Neural progenitor cell (in vitro differentiated cells): Measurements from ENCODE around the gene KPNA2. TPM values are rescaled to one million over a fixed set of nuclear protein-coding genes. Genes with fewer than 3 reads are reported as not detected.
"Not testable (repeated sequence)": the region's sequence is repeated elsewhere in the genome, so short reads cannot be mapped to it uniquely, and the experiment has no call there.

Experiments
- DNase-seq: peaks from one replicate; pipeline ENCODE4 v3.0.0-alpha.2; 2016; ENCODE audit warnings: low spot score
- H2AFZ ChIP-seq: fragments of 200-600 bp; sonication (generic); replicated peaks from 2 replicates; pipeline ENCODE4 v1.6.1; 2016; ENCODE audit warnings: antibody characterized with exemption
- H3F3A ChIP-seq: fragments of 200-600 bp; sonication (generic); 2 replicates; pipeline ENCODE4 v1.6.1; 2016; ENCODE audit warnings: antibody characterized with exemption, low read depth
- H3K27ac ChIP-seq: fragments of 200-600 bp; sonication (generic); 2 replicates; pipeline ENCODE4 v1.5.1; 2016; ENCODE audit warnings: mild to moderate bottlenecking
- H3K27me3 ChIP-seq: fragments of 200-600 bp; sonication (generic); 2 replicates; pipeline ENCODE4 v1.6.1; 2016; ENCODE audit warnings: mild to moderate bottlenecking, moderate library complexity
- H3K36me3 ChIP-seq: fragments of 200-600 bp; sonication (generic); 2 replicates; pipeline ENCODE4 v1.5.1; 2016
- H3K4me1 ChIP-seq: fragments of 200-600 bp; sonication (generic); 2 replicates; pipeline ENCODE4 v1.6.1; 2016; ENCODE audit warnings: mixed run types
- H3K4me2 ChIP-seq: fragments of 200-600 bp; sonication (generic); 2 replicates; pipeline ENCODE4 v1.6.1; 2016
- H3K4me3 ChIP-seq: fragments of 200-600 bp; sonication (generic); 2 replicates; pipeline ENCODE4 v1.5.1; 2016
- H3K79me2 ChIP-seq: fragments of 200-600 bp; sonication (generic); 2 replicates; pipeline ENCODE4 v1.6.1; 2016; ENCODE audit warnings: low read depth
- H3K9ac ChIP-seq: fragments of 200-600 bp; sonication (generic); 2 replicates; pipeline ENCODE4 v1.6.1; 2016
- H3K9me3 ChIP-seq: fragments of 200-600 bp; sonication (generic); 2 replicates; pipeline ENCODE4 v1.5.1; 2016; ENCODE audit warnings: low read depth
- H4K20me1 ChIP-seq: fragments of 200-600 bp; sonication (generic); 2 replicates; pipeline ENCODE4 v1.6.1; 2016; ENCODE audit warnings: low read depth
- H3K27ac Mint-ChIP-seq: 3 replicates; pipeline ENCODE4 v1.8.0; 2021; ENCODE audit warnings: mixed read lengths
- H3K27me3 Mint-ChIP-seq: 2 replicates; pipeline ENCODE4 v1.8.0; 2022; ENCODE audit warnings: low read depth, mild to moderate bottlenecking, inconsistent platforms, moderate library complexity, mixed read lengths; ENCODE audit not compliant: insufficient read depth
- H3K36me3 Mint-ChIP-seq: 3 replicates; pipeline ENCODE4 v1.8.0; 2021; ENCODE audit warnings: mixed read lengths
- H3K4me1 Mint-ChIP-seq: 3 replicates; pipeline ENCODE4 v1.8.0; 2021; ENCODE audit warnings: mixed read lengths
- H3K4me3 Mint-ChIP-seq: 3 replicates; pipeline ENCODE4 v1.8.0; 2021; ENCODE audit warnings: mild to moderate bottlenecking, moderate library complexity, mixed read lengths
- H3K9me3 Mint-ChIP-seq: 3 replicates; pipeline ENCODE4 v1.8.0; 2020; ENCODE audit warnings: mixed read lengths
- EZH2 ChIP-seq: fragments of 200-600 bp; sonication (generic); IDR thresholded peaks from 2 replicates; pipeline ENCODE4 v1.6.1; 2017; ENCODE audit warnings: antibody characterized with exemption, mild to moderate bottlenecking, moderate library complexity
- EZH2phosphoT487 ChIP-seq: fragments of 200-600 bp; sonication (generic); IDR thresholded peaks from 2 replicates; pipeline ENCODE4 v1.6.1; 2017; ENCODE audit warnings: antibody characterized with exemption
- total RNA-seq: library from RNA; depleted of rRNA; stranded (reverse); fragments of >200 nt; gene quantifications from 2 replicates; pipeline ENCODE4 v1.2.3, GENCODE V29; 2015; ENCODE audit warnings: low replicate concordance
- TF ChIP-seq, protein P1 (sequence below): fragments of 200-600 bp; sonication (generic); IDR thresholded peaks from 2 replicates; pipeline ENCODE4 v1.5.1; 2017; ENCODE audit warnings: antibody characterized with exemption, mild to moderate bottlenecking

KPNA2 gene
- total RNA-seq, 1 donor from 2014 or later = 549 TPM

DNA sequence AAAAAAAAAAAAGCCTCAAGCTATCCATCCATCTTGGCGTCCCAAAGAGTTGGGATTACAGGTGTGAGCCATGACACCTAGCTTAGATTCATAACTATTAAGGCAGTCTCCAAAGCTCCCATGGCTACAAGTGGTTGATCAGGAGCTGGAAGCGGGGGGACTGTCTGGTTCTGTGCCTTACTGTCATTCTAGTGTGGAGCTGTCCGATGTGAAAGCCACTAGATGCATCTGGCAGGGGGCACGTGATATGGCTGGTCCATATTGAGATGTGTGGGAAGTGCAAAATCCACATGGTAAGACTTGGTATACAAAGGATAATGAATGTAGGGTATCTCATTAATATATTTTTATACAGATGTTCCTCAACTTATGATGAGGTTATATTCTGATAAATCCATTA lies 38.7 kb downstream of the KPNA2 start:
- TF ChIP-seq EZH2 (no peak), EZH2phosphoT487 (no peak)
- TF ChIP-seq, protein P1, sequence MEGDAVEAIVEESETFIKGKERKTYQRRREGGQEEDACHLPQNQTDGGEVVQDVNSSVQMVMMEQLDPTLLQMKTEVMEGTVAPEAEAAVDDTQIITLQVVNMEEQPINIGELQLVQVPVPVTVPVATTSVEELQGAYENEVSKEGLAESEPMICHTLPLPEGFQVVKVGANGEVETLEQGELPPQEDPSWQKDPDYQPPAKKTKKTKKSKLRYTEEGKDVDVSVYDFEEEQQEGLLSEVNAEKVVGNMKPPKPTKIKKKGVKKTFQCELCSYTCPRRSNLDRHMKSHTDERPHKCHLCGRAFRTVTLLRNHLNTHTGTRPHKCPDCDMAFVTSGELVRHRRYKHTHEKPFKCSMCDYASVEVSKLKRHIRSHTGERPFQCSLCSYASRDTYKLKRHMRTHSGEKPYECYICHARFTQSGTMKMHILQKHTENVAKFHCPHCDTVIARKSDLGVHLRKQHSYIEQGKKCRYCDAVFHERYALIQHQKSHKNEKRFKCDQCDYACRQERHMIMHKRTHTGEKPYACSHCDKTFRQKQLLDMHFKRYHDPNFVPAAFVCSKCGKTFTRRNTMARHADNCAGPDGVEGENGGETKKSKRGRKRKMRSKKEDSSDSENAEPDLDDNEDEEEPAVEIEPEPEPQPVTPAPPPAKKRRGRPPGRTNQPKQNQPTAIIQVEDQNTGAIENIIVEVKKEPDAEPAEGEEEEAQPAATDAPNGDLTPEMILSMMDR = no peak
- peaks cover 2% of the 10 kb centered on the region for H3K27me3 Mint-ChIP-seq
- Histone ChIP-seq H3K4me2 (no peak overlapping the region), H3K9me3 (no peaks in the 10 kb centered on the region), H3K27ac (no peak overlapping the region), H3K79me2 (no peaks in the 10 kb centered on the region), H3K4me3 (no peak overlapping the region), H3K36me3 (no peaks in the 10 kb centered on the region), H2AFZ (no peak overlapping the region), H4K20me1 (no peaks in the 10 kb centered on the region), H3K27me3 (no peaks in the 10 kb centered on the region), H3K4me1 (no peaks in the 10 kb centered on the region), H3F3A (peaks cover 8% of the 10 kb centered on the region), H3K9ac (no peak overlapping the region)
- no peaks in the 10 kb centered on the region for H3K9me3 Mint-ChIP-seq
- no peak for DNase-seq
- no peaks in the 10 kb centered on the region for H3K4me1 Mint-ChIP-seq
- no peak overlapping the region for H3K27ac Mint-ChIP-seq
- H3K36me3 Mint-ChIP-seq = no peaks in the 10 kb centered on the region
- H3K4me3 Mint-ChIP-seq = no peak overlapping the region

DNA sequence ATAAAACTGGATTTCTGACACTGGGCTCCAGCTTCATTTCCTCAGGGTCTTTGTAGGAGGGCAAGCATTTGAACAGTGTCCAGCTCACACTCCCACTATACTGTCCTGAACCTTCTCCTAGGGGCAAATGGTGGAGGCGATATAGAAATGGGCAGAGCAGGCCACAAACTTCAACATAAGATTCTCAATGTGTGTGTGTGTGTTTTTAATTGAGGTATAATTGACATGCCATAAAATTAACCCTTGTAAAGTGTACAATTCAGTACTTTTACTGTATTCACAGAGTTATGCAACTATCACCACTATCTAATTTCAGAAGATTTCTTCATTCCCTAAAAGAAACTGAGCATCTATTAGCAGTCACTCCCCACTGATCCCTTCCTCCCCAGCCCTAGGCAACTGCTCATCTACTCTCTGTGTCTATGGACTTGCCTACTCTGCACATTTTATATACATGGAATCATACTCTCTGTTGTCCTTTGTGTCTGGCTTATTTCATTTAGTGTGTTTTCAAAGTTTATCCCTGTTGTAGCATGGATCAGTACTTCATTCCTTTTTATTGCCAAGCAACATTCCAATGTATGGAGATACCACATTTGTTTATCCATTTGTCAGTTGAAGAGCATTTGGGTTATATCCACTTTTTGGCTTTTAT lies 40.5 kb downstream of the KPNA2 start:
- not testable (repeated sequence) for H3K36me3 ChIP-seq, H3K27me3 Mint-ChIP-seq, H3K4me1 ChIP-seq, H3K4me2 ChIP-seq, H3K36me3 Mint-ChIP-seq, H4K20me1 ChIP-seq, H3F3A ChIP-seq, H3K27me3 ChIP-seq, H3K27ac ChIP-seq, H3K4me3 ChIP-seq, H3K4me3 Mint-ChIP-seq, H3K9me3 Mint-ChIP-seq, H3K4me1 Mint-ChIP-seq, H3K79me2 ChIP-seq, H3K27ac Mint-ChIP-seq, DNase-seq, H3K9ac ChIP-seq, H2AFZ ChIP-seq, H3K9me3 ChIP-seq

DNA sequence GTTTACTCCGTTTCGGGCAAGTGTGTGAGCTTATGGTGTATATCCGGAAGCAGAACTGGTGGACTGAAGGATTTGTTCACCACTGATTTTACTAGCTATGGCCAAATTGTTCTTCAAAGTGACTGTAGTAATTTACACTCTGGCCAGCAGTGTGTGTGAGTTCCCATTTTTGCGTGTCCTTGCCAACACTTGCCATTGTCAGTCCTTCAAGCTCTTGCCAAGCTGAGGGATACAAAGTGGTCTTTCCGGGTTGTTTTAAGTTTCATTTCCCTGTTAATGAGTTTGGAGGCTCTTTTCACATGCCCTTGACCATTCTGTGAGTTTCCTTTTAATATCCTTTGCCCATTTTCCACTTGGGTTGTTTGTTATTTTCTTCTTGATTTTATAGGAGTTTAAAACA lies 42.0 kb downstream of the KPNA2 start:
- DNase-seq, H3K9me3 Mint-ChIP-seq, H3K4me3 ChIP-seq, H4K20me1 ChIP-seq, H3K27ac Mint-ChIP-seq, H3K36me3 ChIP-seq, H3K27ac ChIP-seq, H3K4me1 ChIP-seq, H3F3A ChIP-seq, H3K4me1 Mint-ChIP-seq, H3K27me3 Mint-ChIP-seq, H3K79me2 ChIP-seq, H3K36me3 Mint-ChIP-seq, H3K4me3 Mint-ChIP-seq, H3K9ac ChIP-seq, H3K27me3 ChIP-seq, H2AFZ ChIP-seq, H3K4me2 ChIP-seq, H3K9me3 ChIP-seq: not testable (repeated sequence)

DNA sequence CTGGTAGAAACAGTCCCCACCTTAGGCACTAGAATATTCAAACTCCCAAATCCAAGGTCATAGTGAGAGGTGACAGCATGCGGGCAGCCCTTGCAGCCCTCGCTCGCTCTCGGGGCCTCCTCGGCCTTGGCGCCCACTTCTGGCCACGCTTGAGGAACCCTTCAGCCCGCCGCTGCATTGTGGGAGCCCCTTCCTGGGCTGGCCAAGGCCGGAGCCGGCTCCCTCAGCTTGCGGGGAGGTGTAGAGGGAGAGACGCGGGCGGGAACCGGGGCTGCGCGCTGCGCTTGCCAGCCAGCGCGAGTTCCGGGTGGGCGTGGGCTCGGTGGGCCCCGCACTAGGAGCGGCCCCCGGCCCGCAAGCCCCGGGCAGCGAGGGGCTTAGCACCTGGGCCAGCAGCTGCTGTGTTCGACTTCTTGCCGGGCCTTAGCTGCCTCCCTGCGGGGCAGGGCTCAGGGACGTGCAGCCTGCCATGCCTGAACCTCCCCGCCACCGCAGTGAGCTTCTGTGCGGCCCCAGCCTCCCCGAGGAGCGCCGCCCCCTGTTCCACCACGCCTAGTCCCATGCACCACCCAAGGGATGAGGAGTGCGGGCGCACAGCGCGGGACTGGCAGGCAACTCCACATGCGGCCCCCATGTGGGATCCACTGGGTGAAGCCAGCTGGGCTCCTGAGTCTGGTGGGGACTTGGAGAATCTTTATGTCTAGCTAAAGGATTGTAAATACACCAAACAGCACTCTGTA lies 45.0 kb downstream of the KPNA2 start:
- Histone ChIP-seq H2AFZ (no peak overlapping the region), H3K9me3 (no peaks in the 10 kb centered on the region), H3K9ac (no peak overlapping the region), H3K36me3 (no peaks in the 10 kb centered on the region), H3K4me1 (no peaks in the 10 kb centered on the region), H3K79me2 (no peaks in the 10 kb centered on the region), H3F3A (no peaks in the 10 kb centered on the region), H3K4me3 (no peak overlapping the region), H3K27ac (no peak overlapping the region), H3K27me3 (no peaks in the 10 kb centered on the region), H4K20me1 (no peaks in the 10 kb centered on the region), H3K4me2 (no peak overlapping the region)
- no peaks in the 10 kb centered on the region for H3K36me3 Mint-ChIP-seq
- peaks cover 3% of the 10 kb centered on the region for H3K4me1 Mint-ChIP-seq
- TF ChIP-seq, protein P1 = no peak
- TF ChIP-seq EZH2phosphoT487 (no peak), EZH2 (no peak)
- H3K27ac Mint-ChIP-seq = no peak overlapping the region
- no peak overlapping the region for H3K4me3 Mint-ChIP-seq
- no peak for DNase-seq
- no peaks in the 10 kb centered on the region for H3K27me3 Mint-ChIP-seq
- H3K9me3 Mint-ChIP-seq = peaks cover 3% of the 10 kb centered on the region

DNA sequence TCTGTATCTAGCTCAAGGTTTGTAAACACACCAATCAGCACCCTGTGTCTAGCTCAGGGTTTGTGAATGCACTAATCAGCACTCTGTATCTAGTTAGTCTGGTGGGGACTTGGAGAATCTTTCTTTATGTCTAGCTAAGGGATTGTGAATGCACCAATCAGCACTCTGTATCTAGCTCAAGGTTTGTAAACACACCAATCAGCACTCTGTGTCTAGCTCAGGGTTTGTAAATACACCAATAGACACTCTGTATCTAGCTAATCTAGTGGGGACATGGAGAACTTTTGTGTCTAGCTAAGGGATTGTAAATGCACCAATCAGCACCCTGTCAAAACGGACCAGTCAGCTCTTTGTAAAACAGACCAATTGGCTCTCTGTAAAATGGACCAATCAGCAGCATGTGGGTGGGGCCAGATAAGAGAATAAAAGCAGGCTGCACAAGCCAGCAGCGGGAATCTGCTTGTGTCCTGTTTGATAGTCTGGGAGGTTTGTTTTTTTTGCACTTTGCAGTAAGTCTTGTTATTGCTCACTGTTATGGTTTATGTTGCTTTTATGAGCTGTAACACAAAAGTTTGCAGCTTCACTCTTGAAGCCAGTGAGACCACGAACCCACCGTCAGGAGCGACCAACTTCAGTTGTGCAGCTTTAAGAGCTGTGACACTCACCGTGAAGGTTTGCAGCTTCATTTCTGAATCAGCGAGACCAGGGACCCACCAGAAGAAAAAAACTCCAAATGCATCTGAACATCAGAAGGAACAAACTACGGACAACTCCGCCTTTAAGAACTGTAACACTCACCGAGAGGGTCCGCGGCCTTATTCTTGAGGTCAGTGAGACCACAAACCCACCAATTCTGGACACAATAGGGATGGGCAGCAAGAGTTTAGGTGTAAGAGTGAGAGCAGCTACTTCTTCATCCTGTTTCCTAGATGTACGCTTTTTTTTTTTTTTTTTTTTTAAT lies 46.0 kb downstream of the KPNA2 start:
- H3K4me1 ChIP-seq, H3F3A ChIP-seq, H2AFZ ChIP-seq, DNase-seq, H3K79me2 ChIP-seq, H3K27me3 ChIP-seq, H3K9ac ChIP-seq, H3K27me3 Mint-ChIP-seq, H3K4me3 Mint-ChIP-seq, H3K9me3 Mint-ChIP-seq, H3K4me2 ChIP-seq, H3K36me3 ChIP-seq, H3K27ac ChIP-seq, H3K4me1 Mint-ChIP-seq, H3K9me3 ChIP-seq, H3K27ac Mint-ChIP-seq, H4K20me1 ChIP-seq, H3K4me3 ChIP-seq, H3K36me3 Mint-ChIP-seq: not testable (repeated sequence)
